ENCODE results near the gene BRINP3. TPM values are rescaled to one million over a fixed set of nuclear protein-coding genes. Genes with fewer than 3 reads are reported as not detected.

The BRINP3 gene
- polyA plus RNA-seq, 12 donors = 0.10 to 12.6 (median 1.1) TPM; not detected in 1

- no peak for DNase-seq
Observed at GRCh38 chr1:190323530-190323929, 154.1 kb downstream of the BRINP3 start.

GRCh38 chr1:190322274-190322673, 155.4 kb downstream of the BRINP3 start:
- no peak for DNase-seq

- peak; percentile 25 for DNase-seq
Observed at GRCh38 chr1:190320952-190321351, 156.7 kb downstream of the BRINP3 start.

- no peak for DNase-seq
Observed at GRCh38 chr1:190312763-190313162, 164.9 kb downstream of the BRINP3 start.

GRCh38 chr1:190303501-190303900, 174.2 kb downstream of the BRINP3 start:
- DNase-seq = no peak

GRCh38 chr1:190296453-190296852, 181.2 kb downstream of the BRINP3 start:
- no peak for DNase-seq

- no peak for DNase-seq
Observed at GRCh38 chr1:190289897-190290296, 187.8 kb downstream of the BRINP3 start.

- DNase-seq = no peak
Observed at GRCh38 chr1:190286111-190286510, 191.6 kb downstream of the BRINP3 start.

- no peak for DNase-seq
Observed at GRCh38 chr1:190277107-190277506, 200.6 kb downstream of the BRINP3 start.

- DNase-seq = peak; percentile 23
Observed at GRCh38 chr1:190274721-190275120, 202.9 kb downstream of the BRINP3 start.

- peak; percentile 31 for DNase-seq
Observed at GRCh38 chr1:190273161-190273560, 204.5 kb downstream of the BRINP3 start.

GRCh38 chr1:190262538-190262937, 215.1 kb downstream of the BRINP3 start:
- no peak for DNase-seq

GRCh38 chr1:190259424-190259823, 218.2 kb downstream of the BRINP3 start:
- no peak for DNase-seq

GRCh38 chr1:190258003-190258402, 219.7 kb downstream of the BRINP3 start:
- DNase-seq = no peak

GRCh38 chr1:190252046-190252445, 225.6 kb downstream of the BRINP3 start:
- no peak for DNase-seq

GRCh38 chr1:190250368-190250767, 227.3 kb downstream of the BRINP3 start:
- DNase-seq = no peak

GRCh38 chr1:190244406-190244805, 233.3 kb downstream of the BRINP3 start:
- DNase-seq = no peak

- no peak for DNase-seq
Observed at GRCh38 chr1:190243056-190243455, 234.6 kb downstream of the BRINP3 start.

- DNase-seq = peak; percentile 12
Observed at GRCh38 chr1:190226006-190226405, 251.7 kb downstream of the BRINP3 start.

- no peak for DNase-seq
Observed at GRCh38 chr1:190212450-190212849, 265.2 kb downstream of the BRINP3 start.

GRCh38 chr1:190207733-190208132, 269.9 kb downstream of the BRINP3 start:
- DNase-seq = no peak

- DNase-seq = no peak
Observed at GRCh38 chr1:190205713-190206112, 272.0 kb downstream of the BRINP3 start.

- no peak for DNase-seq
Observed at GRCh38 chr1:190196020-190196419, 281.6 kb downstream of the BRINP3 start.

GRCh38 chr1:190193508-190194115, 284.1 kb downstream of the BRINP3 start:
- no peak for DNase-seq
